Activated naive CD4-positive, alpha-beta T cell treated with anti-CD3 and anti-CD28 coated beads, Interleukin-2, amount 50 U/mL, for 72 hours (primary cell): ENCODE data around the gene NUSAP1. TPM values are rescaled to one million over a fixed set of nuclear protein-coding genes. Genes with fewer than 3 reads are reported as not detected.
"Not testable (repeated sequence)": the region's sequence is repeated elsewhere in the genome, so short reads cannot be mapped to it uniquely, and the experiment has no call there.

Experiments used
- ATAC-seq, 2 donors: fragments of 150-1000 bp; cut with Tn5 transposase; 2 replicates each; pipeline ENCODE4 v1.10.0; 2021; ENCODE audit warnings: mild to moderate bottlenecking in 2 of 2, moderate library complexity in 2 of 2
- DNase-seq, 2 donors: peaks; one replicate each; pipeline ENCODE4 v3.0.0; 2021 to 2022; ENCODE audit warnings: low spot score in 2 of 2
- H3K27ac Mint-ChIP-seq, 2 donors: one replicate each; pipeline ENCODE4 v1.8.0; 2022; ENCODE audit warnings: mild to moderate bottlenecking in 2 of 2, mixed read lengths in 2 of 2
- H3K36me3 Mint-ChIP-seq, 2 donors: one replicate each; pipeline ENCODE4 v1.8.0; 2022; ENCODE audit warnings: mixed read lengths in 2 of 2
- H3K9me3 Mint-ChIP-seq, 2 donors: one replicate each; pipeline ENCODE4 v1.8.0; 2022; ENCODE audit warnings: mixed read lengths in 2 of 2
- total RNA-seq, 2 donors: library from RNA; stranded (reverse); gene quantifications; one replicate each; pipeline ENCODE4 v1.2.3, GENCODE V29; 2022

NUSAP1 gene
- total RNA-seq, 2 donors from 2014 or later, result 181 to 391 TPM

DNA sequence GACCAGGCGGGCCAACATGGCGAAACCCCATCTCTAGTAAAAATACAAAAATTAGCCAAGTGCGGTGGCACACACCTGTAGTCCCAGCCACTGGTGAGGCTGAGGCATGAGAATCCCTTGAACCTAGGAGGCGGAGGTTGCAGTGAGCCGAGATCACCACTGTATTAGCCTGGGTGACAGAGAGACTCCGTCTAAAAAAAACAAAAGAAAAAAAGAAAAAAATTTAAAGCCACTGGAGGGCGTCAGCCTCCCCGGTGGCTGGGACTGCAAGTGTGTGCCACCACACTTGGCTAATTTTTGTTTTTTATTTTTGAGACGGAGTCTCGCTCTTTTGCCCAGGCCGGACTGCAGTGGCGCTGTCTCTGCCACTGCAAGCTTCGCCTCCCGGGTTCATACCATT lies 92.1 kb downstream of the NUSAP1 start:
- no peak for ATAC-seq
- H3K9me3 Mint-ChIP-seq, result peaks cover 0 to 5% of the 10 kb centered on the region in 2 donors
- peak overlapping the region in 1 of 2 donors; percentile 82 for H3K27ac Mint-ChIP-seq

DNA sequence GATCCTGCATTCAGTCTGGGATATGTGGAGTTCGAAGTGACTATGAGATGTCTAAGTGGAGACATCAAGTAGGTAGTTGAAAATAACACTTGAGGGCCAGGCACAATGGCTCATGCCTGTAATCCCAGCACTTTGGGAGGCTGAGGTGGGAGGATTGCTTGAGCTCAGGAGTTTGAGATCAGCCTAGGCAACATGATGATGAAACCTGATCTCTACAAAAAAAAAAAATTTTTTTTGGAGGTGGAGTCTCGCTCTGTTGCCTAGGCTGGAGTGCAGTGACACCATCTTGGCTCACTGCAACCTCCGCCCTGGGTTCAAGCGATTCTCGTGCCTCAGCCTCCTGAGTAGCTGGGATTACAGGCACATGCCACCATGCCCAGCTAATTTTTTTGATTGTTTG lies 93.2 kb downstream of the NUSAP1 start:
- H3K36me3 Mint-ChIP-seq, H3K27ac Mint-ChIP-seq, DNase-seq, H3K9me3 Mint-ChIP-seq, ATAC-seq: not testable (repeated sequence)

More for the DNA sequence above, 92.1 kb downstream of the NUSAP1 start:
- DNase-seq, result peak in 1 of 2 donors; percentile 2
- H3K36me3 Mint-ChIP-seq, result peaks cover 0 to 4% of the 10 kb centered on the region in 2 donors

DNA sequence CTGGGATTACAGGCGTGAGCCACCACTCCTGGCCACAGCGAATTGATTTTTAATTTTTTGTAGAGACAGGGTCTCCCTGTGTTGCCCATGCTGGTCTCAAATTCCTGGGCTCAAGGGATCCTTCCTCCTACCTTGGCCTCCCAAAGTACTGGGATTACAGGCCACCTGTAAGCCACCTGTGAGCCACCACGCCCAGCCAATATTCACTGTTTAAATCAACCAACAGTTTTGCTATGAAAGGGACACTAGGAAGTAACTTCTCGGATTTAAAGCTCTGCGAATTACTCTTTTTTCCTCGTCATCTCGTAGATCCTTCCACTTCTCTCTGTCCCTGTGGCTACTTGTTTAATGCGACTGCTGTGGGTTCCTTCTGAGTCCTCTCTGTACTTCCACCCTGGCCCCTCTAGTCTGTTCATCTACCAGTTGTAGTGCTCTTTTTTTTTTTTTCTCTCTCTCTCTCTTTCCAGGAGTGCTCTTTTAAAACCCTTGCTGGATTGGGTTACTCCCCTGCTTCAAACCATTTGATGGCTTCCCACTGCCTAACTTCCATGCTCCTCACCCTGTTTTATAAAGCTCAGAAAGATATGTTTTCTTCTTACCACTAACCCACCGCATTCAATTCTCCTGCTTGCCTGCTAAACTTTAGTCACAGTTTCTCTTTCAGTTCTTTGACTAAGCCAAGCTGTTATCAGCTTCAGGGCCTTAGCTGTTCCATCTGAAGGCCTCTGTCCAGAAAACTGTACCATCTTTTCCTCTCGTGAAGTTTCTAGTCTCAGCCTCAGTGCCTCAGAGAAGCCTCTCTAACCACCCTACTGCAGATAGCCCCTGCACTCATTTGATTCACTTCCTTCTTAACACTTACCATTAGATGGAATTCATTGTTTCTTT lies 96.6 kb downstream of the NUSAP1 start:
- H3K9me3 Mint-ChIP-seq, result peaks cover 0 to 5% of the 10 kb centered on the region in 2 donors
- peak; percentile 87 to 93 for ATAC-seq
- no peak for DNase-seq
- peaks cover 0 to 4% of the 10 kb centered on the region in 2 donors for H3K36me3 Mint-ChIP-seq
- peak overlapping the region; percentile 63 to 77 for H3K27ac Mint-ChIP-seq

Other genes with a start within 250 kb of the NUSAP1 start
- gene INO80, start 216.6 kb upstream of the NUSAP1 start, total RNA-seq, result 10 to 100 TPM; 22.9 to 28.1 TPM
- under 1 TPM in 1 of 2 donors, not detected in 1; 0.32 TPM for gene EXD1, start 102.1 kb upstream of the NUSAP1 start, total RNA-seq
- gene CHP1, start 101.6 kb upstream of the NUSAP1 start, total RNA-seq, result 10 to 100 TPM; 34.2 to 57.2 TPM
- 10 to 100 TPM; 10.5 to 13.1 TPM for gene OIP5, start 290 bp upstream of the NUSAP1 start, total RNA-seq
- gene NDUFAF1, start 69.6 kb downstream of the NUSAP1 start, total RNA-seq, result 10 to 100 TPM; 22.4 to 23.8 TPM
- 10 to 100 TPM; 26.3 to 29.4 TPM for gene RTF1, start 84.2 kb downstream of the NUSAP1 start, total RNA-seq
- gene ITPKA, start 161.0 kb downstream of the NUSAP1 start, total RNA-seq, result 1 to 10 TPM; 1.2 to 7.1 TPM
- under 1 TPM; 0.20 to 0.51 TPM for gene LTK, start 180.9 kb downstream of the NUSAP1 start, total RNA-seq
- 10 to 100 TPM; 47.8 to 66.3 TPM for gene RPAP1, start 211.4 kb downstream of the NUSAP1 start, total RNA-seq
- 1 to 10 TPM; 1.7 to 2.9 TPM for gene TYRO3, start 226.3 kb downstream of the NUSAP1 start, total RNA-seq